Measurements from ENCODE around the gene NBEAL2. TPM values are rescaled to one million over a fixed set of nuclear protein-coding genes. Genes with fewer than 3 reads are reported as not detected.

NBEAL2 gene
- total RNA-seq, 1 experiment from 2014 or later = 50.7 TPM

GRCh38 chr3:47005212-47006144 lies 26.0 kb downstream of the NBEAL2 start:
- Histone ChIP-seq H3K9me2 (replicated peaks; ENCODE audit: low read length) (no peaks in the 10 kb centered on the region), H2AFZ (ENCODE audit: low read length) (no peak overlapping the region), H3K4me1 (ENCODE audit: insufficient read depth, low read length) (peaks cover 2% of the 10 kb centered on the region; the same call in 1 of the 2 replicates), H3K27me3 (ENCODE audit: low read length) (no peaks in the 10 kb centered on the region), H3K79me2 (ENCODE audit: low read length) (no peaks in the 10 kb centered on the region), H3K9ac (ENCODE audit: low read length) (no peak overlapping the region), H3K36me3 (ENCODE audit: low read depth, low read length) (peaks cover 14% of the 10 kb centered on the region; the same call in 1 of the 2 replicates), H3F3A (ENCODE audit: low read length, unreplicated experiment) (no peaks in the 10 kb centered on the region), H3K9me3 (ENCODE audit: low read length) (no peaks in the 10 kb centered on the region), H3K4me2 (ENCODE audit: low read length) (no peak overlapping the region), H4K20me1 (ENCODE audit: low read length) (no peaks in the 10 kb centered on the region), H3K4me3 (ENCODE audit: low read length) (no peak overlapping the region), H3K27ac (ENCODE audit: low read length) (no peak overlapping the region)
- CTCF ChIA-PET = no interaction called here
- intact Hi-C loops (cut with micrococcal nuclease) = no loop called here
- POLR2A ChIA-PET (ENCODE audit: unreplicated experiment) = no interaction called here
- TF ChIP-seq EZH2 (IDR thresholded peaks at IDR 0.05; ENCODE audit: low read length, unreplicated experiment) (no peak), EZH2phosphoT487 (IDR thresholded peaks at IDR 0.05; ENCODE audit: borderline replicate concordance, low read length) (no peak), CTCF (conservative IDR thresholded peaks at IDR 0.05; ENCODE audit: low read depth, low read length) (no peak)
- no TSS peak for BruUV-seq (replicated peaks)
- no peak for ATAC-seq
- DNase-seq = no peak

- POLR2A ChIA-PET (ENCODE audit: unreplicated experiment) = no interaction called here
These were observed 26.7 kb downstream of the NBEAL2 start for GRCh38 chr3:47006145-47006651.

More at GRCh38 chr3:47006145-47006651, 26.7 kb downstream of the NBEAL2 start:
- no peak overlapping the region for H3K27ac ChIP-seq (ENCODE audit: low read length)
- BruUV-seq (replicated peaks) = no TSS peak
- H3K9me2 ChIP-seq (replicated peaks; ENCODE audit: low read length) = no peaks in the 10 kb centered on the region
- CTCF ChIA-PET = no interaction called here
- H3K4me1 ChIP-seq (ENCODE audit: insufficient read depth, low read length) = no peaks in the 10 kb centered on the region
- TF ChIP-seq CTCF (conservative IDR thresholded peaks at IDR 0.05; ENCODE audit: low read depth, low read length) = no peak
- TF ChIP-seq EZH2phosphoT487 (IDR thresholded peaks at IDR 0.05; ENCODE audit: borderline replicate concordance, low read length) = no peak
- TF ChIP-seq EZH2 (IDR thresholded peaks at IDR 0.05; ENCODE audit: low read length, unreplicated experiment) = no peak
- H3F3A ChIP-seq (ENCODE audit: low read length, unreplicated experiment) = no peaks in the 10 kb centered on the region
- ATAC-seq (no peak), DNase-seq (no peak)
- intact Hi-C loops (cut with micrococcal nuclease) = no loop called here
- no peak overlapping the region for H2AFZ ChIP-seq (ENCODE audit: low read length)
- no peak overlapping the region for H3K4me2 ChIP-seq (ENCODE audit: low read length)
- no peaks in the 10 kb centered on the region for H4K20me1 ChIP-seq (ENCODE audit: low read length)
- H3K4me3 ChIP-seq (ENCODE audit: low read length) = no peak overlapping the region
- peaks cover 10% of the 10 kb centered on the region; the same call in 1 of the 2 replicates for H3K36me3 ChIP-seq (ENCODE audit: low read depth, low read length)
- no peaks in the 10 kb centered on the region for H3K79me2 ChIP-seq (ENCODE audit: low read length)
- H3K9ac ChIP-seq (ENCODE audit: low read length) = no peak overlapping the region
- H3K27me3 ChIP-seq (ENCODE audit: low read length) = no peaks in the 10 kb centered on the region
- no peaks in the 10 kb centered on the region for H3K9me3 ChIP-seq (ENCODE audit: low read length)

Data from PC-3 (cell line).